ENCODE data around the gene AFF3.

The AFF3 gene

DNA sequence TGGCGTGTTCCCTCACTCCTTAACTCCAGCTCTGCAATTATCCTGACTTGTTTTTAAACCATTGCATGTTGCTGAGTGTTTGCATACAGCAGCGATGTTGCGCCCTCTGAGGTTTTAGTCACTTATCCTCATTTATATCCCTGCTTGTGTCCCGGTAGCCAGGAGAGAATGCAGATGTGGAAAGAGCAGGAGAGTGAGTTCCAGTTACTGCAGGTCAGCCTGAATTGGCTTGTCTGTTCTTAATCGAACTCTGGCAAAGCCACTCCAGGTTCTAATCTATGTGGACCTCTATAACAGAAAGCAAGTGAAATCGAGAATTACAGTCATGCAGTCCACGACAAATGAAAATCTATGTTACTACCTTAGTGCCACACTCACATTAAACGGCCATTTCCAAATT, 357.4 kb downstream of the AFF3 start:
- ATAC-seq: no peak

DNA sequence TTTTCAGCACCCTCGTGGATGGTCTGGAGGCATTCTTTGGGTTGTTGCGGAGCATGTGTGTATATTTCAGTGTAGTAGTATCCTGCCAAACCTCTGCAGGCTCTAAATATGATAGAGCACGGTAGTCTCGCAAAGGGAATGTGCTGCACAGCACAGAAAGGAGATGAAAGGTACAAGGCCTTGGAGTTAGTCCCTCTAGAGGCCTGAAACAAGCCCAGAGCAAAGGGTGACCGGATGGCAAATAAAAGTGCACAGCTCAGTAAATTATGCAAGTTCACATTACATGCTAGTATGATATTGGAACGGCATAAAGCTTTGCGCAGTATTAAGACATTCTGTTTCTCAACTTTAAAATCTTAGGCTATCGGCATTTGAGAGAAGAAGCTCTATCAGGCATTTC, 358.1 kb downstream of the AFF3 start:
- TF ChIP-seq ESRRG (CRISPR knock-in tag; IDR thresholded peaks at IDR 0.05) (no peak), GLIS3 (CRISPR knock-in tag; IDR thresholded peaks at IDR 0.05) (no peak), CSDC2 (CRISPR knock-in tag; IDR thresholded peaks at IDR 0.05) (no peak), ZNF70 (CRISPR knock-in tag; IDR thresholded peaks at IDR 0.05) (no peak), ZNF8 (CRISPR knock-in tag; IDR thresholded peaks at IDR 0.05) (no peak), ZFP30 (CRISPR knock-in tag; IDR thresholded peaks at IDR 0.05) (no peak), TOX (CRISPR knock-in tag; IDR thresholded peaks at IDR 0.05; ENCODE audit: borderline replicate concordance) (no peak), RARB (CRISPR knock-in tag; IDR thresholded peaks at IDR 0.05) (no peak), OSR1 (CRISPR knock-in tag; IDR thresholded peaks at IDR 0.05) (no peak), TCF4 (CRISPR knock-in tag; IDR thresholded peaks at IDR 0.05; ENCODE audit: borderline replicate concordance) (no peak)
- TF ChIP-seq, protein P1, sequence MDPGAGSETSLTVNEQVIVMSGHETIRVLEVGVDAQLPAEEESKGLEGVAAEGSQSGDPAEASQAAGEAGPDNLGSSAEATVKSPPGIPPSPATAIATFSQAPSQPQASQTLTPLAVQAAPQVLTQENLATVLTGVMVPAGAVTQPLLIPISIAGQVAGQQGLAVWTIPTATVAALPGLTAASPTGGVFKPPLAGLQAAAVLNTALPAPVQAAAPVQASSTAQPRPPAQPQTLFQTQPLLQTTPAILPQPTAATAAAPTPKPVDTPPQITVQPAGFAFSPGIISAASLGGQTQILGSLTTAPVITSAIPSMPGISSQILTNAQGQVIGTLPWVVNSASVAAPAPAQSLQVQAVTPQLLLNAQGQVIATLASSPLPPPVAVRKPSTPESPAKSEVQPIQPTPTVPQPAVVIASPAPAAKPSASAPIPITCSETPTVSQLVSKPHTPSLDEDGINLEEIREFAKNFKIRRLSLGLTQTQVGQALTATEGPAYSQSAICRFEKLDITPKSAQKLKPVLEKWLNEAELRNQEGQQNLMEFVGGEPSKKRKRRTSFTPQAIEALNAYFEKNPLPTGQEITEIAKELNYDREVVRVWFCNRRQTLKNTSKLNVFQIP (CRISPR knock-in tag; IDR thresholded peaks at IDR 0.05; ENCODE audit: borderline replicate concordance, low read depth): no peak
- TF ChIP-seq, protein P2, sequence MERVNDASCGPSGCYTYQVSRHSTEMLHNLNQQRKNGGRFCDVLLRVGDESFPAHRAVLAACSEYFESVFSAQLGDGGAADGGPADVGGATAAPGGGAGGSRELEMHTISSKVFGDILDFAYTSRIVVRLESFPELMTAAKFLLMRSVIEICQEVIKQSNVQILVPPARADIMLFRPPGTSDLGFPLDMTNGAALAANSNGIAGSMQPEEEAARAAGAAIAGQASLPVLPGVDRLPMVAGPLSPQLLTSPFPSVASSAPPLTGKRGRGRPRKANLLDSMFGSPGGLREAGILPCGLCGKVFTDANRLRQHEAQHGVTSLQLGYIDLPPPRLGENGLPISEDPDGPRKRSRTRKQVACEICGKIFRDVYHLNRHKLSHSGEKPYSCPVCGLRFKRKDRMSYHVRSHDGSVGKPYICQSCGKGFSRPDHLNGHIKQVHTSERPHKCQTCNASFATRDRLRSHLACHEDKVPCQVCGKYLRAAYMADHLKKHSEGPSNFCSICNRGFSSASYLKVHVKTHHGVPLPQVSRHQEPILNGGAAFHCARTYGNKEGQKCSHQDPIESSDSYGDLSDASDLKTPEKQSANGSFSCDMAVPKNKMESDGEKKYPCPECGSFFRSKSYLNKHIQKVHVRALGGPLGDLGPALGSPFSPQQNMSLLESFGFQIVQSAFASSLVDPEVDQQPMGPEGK (CRISPR knock-in tag; IDR thresholded peaks at IDR 0.05; ENCODE audit: borderline replicate concordance): no peak
- no peak for ATAC-seq

More for the DNA sequence above, 357.4 kb downstream of the AFF3 start:
- TF ChIP-seq ZNF70 (CRISPR knock-in tag; IDR thresholded peaks at IDR 0.05): no peak
- no peak for TF ChIP-seq TOX (CRISPR knock-in tag; IDR thresholded peaks at IDR 0.05; ENCODE audit: borderline replicate concordance)
- TF ChIP-seq, protein P3, sequence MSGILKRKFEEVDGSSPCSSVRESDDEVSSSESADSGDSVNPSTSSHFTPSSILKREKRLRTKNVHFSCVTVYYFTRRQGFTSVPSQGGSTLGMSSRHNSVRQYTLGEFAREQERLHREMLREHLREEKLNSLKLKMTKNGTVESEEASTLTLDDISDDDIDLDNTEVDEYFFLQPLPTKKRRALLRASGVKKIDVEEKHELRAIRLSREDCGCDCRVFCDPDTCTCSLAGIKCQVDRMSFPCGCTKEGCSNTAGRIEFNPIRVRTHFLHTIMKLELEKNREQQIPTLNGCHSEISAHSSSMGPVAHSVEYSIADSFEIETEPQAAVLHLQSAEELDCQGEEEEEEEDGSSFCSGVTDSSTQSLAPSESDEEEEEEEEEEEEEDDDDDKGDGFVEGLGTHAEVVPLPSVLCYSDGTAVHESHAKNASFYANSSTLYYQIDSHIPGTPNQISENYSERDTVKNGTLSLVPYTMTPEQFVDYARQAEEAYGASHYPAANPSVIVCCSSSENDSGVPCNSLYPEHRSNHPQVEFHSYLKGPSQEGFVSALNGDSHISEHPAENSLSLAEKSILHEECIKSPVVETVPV (CRISPR knock-in tag; IDR thresholded peaks at IDR 0.05): no peak
- TF ChIP-seq ZNF565 (CRISPR knock-in tag; conservative IDR thresholded peaks at IDR 0.05; ENCODE audit: low read depth): no peak
- TF ChIP-seq OSR1 (CRISPR knock-in tag; IDR thresholded peaks at IDR 0.05): no peak
- TF ChIP-seq GLIS3 (CRISPR knock-in tag; IDR thresholded peaks at IDR 0.05): no peak
- no peak for TF ChIP-seq CSDC2 (CRISPR knock-in tag; IDR thresholded peaks at IDR 0.05)
- TF ChIP-seq ARNTL (CRISPR knock-in tag; IDR thresholded peaks at IDR 0.05; ENCODE audit: borderline replicate concordance, low read depth): no peak
- no peak for TF ChIP-seq ISL1 (CRISPR knock-in tag; IDR thresholded peaks at IDR 0.05)
- TF ChIP-seq SNAI2 (CRISPR knock-in tag; IDR thresholded peaks at IDR 0.05): no peak
- TF ChIP-seq, protein P4, sequence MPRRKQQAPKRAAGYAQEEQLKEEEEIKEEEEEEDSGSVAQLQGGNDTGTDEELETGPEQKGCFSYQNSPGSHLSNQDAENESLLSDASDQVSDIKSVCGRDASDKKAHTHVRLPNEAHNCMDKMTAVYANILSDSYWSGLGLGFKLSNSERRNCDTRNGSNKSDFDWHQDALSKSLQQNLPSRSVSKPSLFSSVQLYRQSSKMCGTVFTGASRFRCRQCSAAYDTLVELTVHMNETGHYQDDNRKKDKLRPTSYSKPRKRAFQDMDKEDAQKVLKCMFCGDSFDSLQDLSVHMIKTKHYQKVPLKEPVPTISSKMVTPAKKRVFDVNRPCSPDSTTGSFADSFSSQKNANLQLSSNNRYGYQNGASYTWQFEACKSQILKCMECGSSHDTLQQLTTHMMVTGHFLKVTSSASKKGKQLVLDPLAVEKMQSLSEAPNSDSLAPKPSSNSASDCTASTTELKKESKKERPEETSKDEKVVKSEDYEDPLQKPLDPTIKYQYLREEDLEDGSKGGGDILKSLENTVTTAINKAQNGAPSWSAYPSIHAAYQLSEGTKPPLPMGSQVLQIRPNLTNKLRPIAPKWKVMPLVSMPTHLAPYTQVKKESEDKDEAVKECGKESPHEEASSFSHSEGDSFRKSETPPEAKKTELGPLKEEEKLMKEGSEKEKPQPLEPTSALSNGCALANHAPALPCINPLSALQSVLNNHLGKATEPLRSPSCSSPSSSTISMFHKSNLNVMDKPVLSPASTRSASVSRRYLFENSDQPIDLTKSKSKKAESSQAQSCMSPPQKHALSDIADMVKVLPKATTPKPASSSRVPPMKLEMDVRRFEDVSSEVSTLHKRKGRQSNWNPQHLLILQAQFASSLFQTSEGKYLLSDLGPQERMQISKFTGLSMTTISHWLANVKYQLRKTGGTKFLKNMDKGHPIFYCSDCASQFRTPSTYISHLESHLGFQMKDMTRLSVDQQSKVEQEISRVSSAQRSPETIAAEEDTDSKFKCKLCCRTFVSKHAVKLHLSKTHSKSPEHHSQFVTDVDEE (CRISPR knock-in tag; IDR thresholded peaks at IDR 0.05): no peak
- TF ChIP-seq, protein P2 (CRISPR knock-in tag; IDR thresholded peaks at IDR 0.05; ENCODE audit: borderline replicate concordance): no peak
- TF ChIP-seq ZNF8 (CRISPR knock-in tag; IDR thresholded peaks at IDR 0.05): no peak
- TF ChIP-seq RARB (CRISPR knock-in tag; IDR thresholded peaks at IDR 0.05): no peak
- no peak for TF ChIP-seq ZFP30 (CRISPR knock-in tag; IDR thresholded peaks at IDR 0.05)
- TF ChIP-seq ZC3H10 (CRISPR knock-in tag; IDR thresholded peaks at IDR 0.05): no peak

DNA sequence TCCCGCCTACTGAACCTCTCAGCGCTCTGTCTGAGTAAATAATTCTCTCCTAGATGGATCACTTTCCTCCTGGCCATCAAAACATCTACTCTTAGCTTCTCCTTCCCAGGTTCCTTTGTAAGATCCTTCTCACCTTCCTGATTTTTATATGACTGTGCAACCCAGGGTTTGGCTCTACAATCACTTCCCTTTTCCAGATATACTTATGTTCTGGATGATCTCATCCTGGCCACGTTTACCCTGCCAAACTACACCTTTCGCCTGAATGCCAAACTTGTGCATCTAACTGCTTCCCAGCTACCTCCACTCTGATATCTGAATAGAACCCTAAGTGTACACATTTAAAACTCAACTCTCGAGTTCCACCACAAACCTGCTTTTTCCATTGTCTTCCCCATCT, 362.1 kb downstream of the AFF3 start:
- ATAC-seq: no peak
- no peak for TF ChIP-seq BACH2 (CRISPR knock-in tag; IDR thresholded peaks at IDR 0.05; ENCODE audit: borderline replicate concordance)
- no peak for TF ChIP-seq ESRRG (CRISPR knock-in tag; IDR thresholded peaks at IDR 0.05)
- TF ChIP-seq ZNF70 (CRISPR knock-in tag; IDR thresholded peaks at IDR 0.05): no peak
- TF ChIP-seq TCF4 (CRISPR knock-in tag; IDR thresholded peaks at IDR 0.05; ENCODE audit: borderline replicate concordance): no peak
- TF ChIP-seq ISL1 (CRISPR knock-in tag; IDR thresholded peaks at IDR 0.05): no peak
- TF ChIP-seq, protein P1 (CRISPR knock-in tag; IDR thresholded peaks at IDR 0.05; ENCODE audit: borderline replicate concordance, low read depth): no peak

All from SK-N-SH treated with all-trans-retinoic acid at 6 μM for 48 hours (cell line).